DMS114 treated with DMSO at 0.1 percent for 48 hours (cell line): Measurements from ENCODE around the gene XRN2.

Experiments used
- DNase-seq: peaks from one replicate; lab custom pipeline; 2025; ENCODE audit not compliant: unreplicated experiment; lab: John Stamatoyannopoulos, UW

The XRN2 gene

GRCh38 chr20:21291026-21291425, 12.1 kb upstream of the XRN2 start:
- DNase-seq = no peak

- no peak for DNase-seq
Observed at GRCh38 chr20:21294755-21295154, 8.4 kb upstream of the XRN2 start.

- no peak for DNase-seq
Observed at GRCh38 chr20:21301940-21302663, 1.0 kb upstream of the XRN2 start.

- DNase-seq = no peak
Observed at GRCh38 chr20:21302664-21303060, 469 bp upstream of the XRN2 start.

GRCh38 chr20:21303872-21304586, 898 bp downstream of the XRN2 start:
- no peak for DNase-seq

- no peak for DNase-seq
Observed at GRCh38 chr20:21308340-21308739, 5.2 kb downstream of the XRN2 start.

GRCh38 chr20:21309678-21310467, 6.7 kb downstream of the XRN2 start:
- no peak for DNase-seq

GRCh38 chr20:21312813-21313474, 9.8 kb downstream of the XRN2 start:
- no peak for DNase-seq

- DNase-seq = no peak
Observed at GRCh38 chr20:21315138-21315537, 12.0 kb downstream of the XRN2 start.

- no peak for DNase-seq
Observed at GRCh38 chr20:21322083-21322710, 19.1 kb downstream of the XRN2 start.

- DNase-seq = no peak
Observed at GRCh38 chr20:21322921-21323331, 19.8 kb downstream of the XRN2 start.

GRCh38 chr20:21323640-21324039, 20.5 kb downstream of the XRN2 start:
- no peak for DNase-seq

- no peak for DNase-seq
Observed at GRCh38 chr20:21324126-21324525, 21.0 kb downstream of the XRN2 start.

- no peak for DNase-seq
Observed at GRCh38 chr20:21325296-21325695, 22.2 kb downstream of the XRN2 start.

- no peak for DNase-seq
Observed at GRCh38 chr20:21326700-21327099, 23.6 kb downstream of the XRN2 start.

- no peak for DNase-seq
Observed at GRCh38 chr20:21336455-21337151, 33.5 kb downstream of the XRN2 start.

- no peak for DNase-seq
Observed at GRCh38 chr20:21338291-21338690, 35.2 kb downstream of the XRN2 start.

- no peak for DNase-seq
Observed at GRCh38 chr20:21339499-21339898, 36.4 kb downstream of the XRN2 start.

- DNase-seq = no peak
Observed at GRCh38 chr20:21340991-21341697, 38.0 kb downstream of the XRN2 start.
